NCI-H748 treated with DMSO at 0.1 percent for 48 hours (cell line): ENCODE results near the gene MTIF3.

Experiments used
- DNase-seq: peaks from one replicate; lab custom pipeline; 2025; lab: John Stamatoyannopoulos, UW

Gene MTIF3, protein sequence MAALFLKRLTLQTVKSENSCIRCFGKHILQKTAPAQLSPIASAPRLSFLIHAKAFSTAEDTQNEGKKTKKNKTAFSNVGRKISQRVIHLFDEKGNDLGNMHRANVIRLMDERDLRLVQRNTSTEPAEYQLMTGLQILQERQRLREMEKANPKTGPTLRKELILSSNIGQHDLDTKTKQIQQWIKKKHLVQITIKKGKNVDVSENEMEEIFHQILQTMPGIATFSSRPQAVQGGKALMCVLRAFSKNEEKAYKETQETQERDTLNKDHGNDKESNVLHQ

DNA sequence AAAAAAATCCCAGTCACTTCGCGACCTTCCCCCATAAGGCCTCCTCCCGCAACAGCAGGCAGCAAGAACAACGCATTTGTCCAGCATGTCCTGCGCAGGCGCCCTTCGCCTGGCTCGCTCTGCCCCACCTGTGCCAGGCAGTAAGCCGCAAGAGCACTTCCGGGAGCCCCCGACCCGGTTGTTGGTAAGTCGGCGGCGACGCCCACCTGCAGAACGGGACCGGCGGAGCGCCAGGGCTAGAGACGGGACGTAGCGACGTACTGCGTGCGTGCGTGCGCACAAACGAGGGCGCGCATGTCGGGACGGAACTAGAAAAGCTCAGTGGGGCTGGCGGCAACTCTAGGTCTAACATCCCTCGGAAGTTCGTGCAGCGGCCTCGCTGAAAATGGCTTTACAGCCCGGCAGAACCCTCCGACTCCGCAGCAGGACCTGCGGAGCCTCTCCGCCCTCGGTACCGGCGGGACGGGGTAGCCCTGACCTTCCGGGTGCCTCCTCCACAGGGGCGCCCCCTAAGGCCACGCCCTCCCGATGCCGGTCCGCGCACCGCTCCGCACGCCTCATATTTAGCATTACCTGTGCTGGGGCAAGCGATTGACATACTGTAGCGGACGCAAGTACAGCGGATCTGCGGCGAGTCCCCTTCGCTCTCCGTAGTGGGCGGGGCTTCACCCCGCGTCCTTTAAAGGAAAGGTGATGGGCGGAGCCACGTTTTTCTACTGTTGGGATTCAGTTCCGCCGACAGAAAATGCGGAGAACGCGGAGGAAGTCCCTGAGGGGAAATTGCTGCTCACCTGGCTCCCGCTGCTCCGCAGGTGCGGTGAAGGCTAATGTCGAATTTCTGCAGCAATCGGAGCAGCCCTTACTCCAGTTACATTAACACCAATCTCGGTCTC, at the start of gene MTIF3:
MTIF3 (minus strand) TSS at position 629 of the 893 bp plus-strand sequence. CDS start 10,116 bp downstream, outside the sequence.
- peak; percentile 100 for DNase-seq

- DNase-seq, result no peak
These were observed 47.3 kb upstream of the MTIF3 start for GRCh38 chr13:27497563-27498230.

- peak; percentile 42 for DNase-seq
These were observed 46.3 kb upstream of the MTIF3 start for GRCh38 chr13:27496536-27497273.

GRCh38 chr13:27496006-27496405, 45.6 kb upstream of the MTIF3 start:
- DNase-seq, result no peak

GRCh38 chr13:27495551-27495950, 45.2 kb upstream of the MTIF3 start:
- peak; percentile 98 for DNase-seq

- no peak for DNase-seq
These were observed 43.6 kb upstream of the MTIF3 start for GRCh38 chr13:27493981-27494380.

DNA sequence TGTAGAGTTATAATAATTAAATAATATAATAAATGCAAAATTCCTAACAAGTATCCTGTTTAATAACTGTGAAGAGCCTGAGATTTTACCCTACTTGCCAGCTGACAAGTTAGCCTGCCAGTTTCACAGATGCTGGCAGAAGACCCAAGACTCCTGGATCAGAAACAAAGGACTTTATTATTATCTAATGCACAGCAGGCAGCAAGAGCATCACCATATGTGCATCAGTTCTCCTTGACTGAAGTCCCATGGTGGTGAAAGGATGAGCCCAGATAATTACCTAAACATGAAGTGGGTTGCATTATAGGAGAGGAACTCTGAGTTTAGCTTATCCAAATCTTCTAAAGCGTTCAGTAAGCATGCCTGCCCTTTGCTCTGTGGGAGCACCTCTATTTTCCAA, 39.1 kb upstream of the MTIF3 start:
- no peak for DNase-seq

DNA sequence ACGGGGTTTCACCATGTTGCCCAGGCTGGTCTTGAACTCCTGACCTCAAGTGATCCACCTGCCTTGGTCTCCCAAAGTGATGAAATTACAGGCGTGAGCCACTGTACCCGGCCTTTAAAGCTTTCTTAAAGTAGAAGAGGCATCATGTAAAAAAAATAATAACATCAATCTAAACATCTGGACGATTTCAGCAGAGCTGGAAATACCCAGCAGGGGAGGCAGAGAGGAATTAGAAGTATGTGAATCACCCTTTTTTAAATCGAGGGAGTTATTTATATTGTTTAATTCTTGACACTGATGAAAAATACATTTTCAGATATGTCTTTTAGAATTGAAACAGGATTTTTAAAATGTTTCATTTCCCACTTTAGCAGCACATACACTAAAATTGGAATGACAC, 37.4 kb upstream of the MTIF3 start:
- no peak for DNase-seq

DNA sequence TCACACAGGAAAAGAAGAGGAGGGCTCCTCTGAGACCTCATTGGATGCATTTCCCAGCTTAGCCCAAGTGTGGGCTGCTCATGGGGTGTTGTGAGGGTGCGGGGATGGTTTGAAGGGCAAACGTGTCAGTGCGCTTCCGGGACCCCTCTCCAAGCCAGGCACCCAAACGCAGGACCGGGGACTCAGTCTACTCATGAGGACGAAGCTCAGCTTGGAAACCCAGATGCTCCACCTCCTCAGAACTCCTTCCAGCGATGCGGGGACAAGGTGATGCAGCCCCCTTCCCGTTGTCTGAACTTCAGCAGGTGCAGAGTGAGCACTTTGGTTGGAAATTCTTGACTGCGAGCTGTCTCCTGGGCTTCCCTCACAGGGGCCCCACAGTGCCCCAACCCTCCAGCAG, 33.1 kb upstream of the MTIF3 start:
- DNase-seq, result no peak

- DNase-seq, result no peak
These were observed 32.6 kb upstream of the MTIF3 start for GRCh38 chr13:27482983-27483382.

GRCh38 chr13:27481766-27482165, 31.4 kb upstream of the MTIF3 start:
- peak; percentile 94 for DNase-seq

DNA sequence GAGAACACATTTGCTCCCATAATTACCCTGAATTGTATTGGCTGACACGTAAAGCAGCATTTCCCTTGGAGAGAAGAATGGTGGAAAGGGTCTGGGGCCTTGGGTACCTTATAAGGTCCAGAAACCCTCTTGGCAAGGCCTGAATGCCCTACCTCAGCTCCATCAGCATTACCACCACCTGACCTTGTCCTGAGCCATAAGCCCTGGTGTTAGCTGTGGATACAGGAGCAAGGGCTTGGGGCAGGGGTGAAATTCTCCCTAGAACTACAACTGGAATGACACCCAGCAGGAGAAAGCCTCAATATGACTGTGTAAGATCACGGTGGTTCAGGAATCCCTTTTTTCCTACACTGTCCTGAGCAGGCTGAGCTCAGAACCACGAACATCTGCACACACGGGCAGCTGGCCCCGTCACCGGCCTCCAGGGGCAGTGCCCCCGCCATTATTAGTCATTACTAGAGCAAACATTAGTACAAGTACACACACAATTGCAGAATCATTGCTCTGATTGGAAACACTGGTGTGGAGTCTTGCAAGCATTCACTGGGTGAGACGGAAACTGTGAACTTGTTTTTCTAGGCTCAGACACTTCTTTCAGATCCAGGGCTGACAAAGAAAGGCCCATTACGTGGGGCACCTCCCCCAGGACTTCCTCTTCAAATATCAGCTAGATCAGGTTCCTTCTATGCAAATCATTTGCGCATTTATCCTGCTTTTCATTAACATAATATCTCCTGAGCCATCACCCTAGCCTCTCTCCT, 26.8 kb upstream of the MTIF3 start:
- DNase-seq, result peak; percentile 99

GRCh38 chr13:27474751-27475268, 24.4 kb upstream of the MTIF3 start:
- DNase-seq, result no peak

DNA sequence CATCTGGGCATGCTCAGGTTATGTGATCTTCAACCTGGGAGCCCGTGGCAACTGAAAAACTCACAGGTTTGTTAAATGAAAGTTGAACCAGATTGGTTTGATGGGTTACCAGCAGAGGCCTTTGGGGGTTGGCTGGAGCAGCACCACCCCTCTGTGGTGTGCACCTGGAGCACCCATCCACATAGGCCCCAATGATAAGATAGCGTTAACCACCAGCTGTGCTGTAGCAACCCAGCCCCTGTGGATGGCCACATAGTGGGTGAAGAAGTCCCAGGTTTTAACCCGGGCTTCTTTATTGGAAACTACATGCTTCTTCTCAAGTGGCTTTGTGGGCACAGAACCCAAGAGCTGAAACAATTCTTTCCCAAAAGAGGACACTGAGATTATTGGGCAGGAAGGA, 22.6 kb upstream of the MTIF3 start:
- no peak for DNase-seq

- DNase-seq, result no peak
These were observed 22.1 kb upstream of the MTIF3 start for GRCh38 chr13:27472441-27472840.

GRCh38 chr13:27470075-27470820, 19.9 kb upstream of the MTIF3 start:
- DNase-seq, result no peak

DNA sequence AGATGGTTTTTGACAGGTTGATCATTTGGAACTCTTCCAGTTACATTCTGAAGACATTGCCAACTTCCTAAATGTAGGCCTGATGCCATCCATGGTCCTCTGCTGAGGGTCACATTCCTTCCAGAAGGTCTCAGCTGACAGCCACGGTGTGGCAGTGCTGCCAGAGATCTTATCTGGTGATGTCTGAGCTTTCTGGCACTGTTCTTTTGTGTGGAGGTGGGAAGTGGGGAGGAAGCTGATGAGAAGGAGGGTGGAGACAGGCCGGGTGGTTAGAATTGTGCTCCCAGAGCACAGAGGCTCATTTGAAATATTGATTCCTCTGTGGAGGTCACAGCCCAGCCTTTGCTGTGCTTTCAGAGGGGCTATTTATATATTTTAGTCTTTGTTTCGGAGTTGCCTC, 16.1 kb upstream of the MTIF3 start:
- DNase-seq, result no peak

- no peak for DNase-seq
These were observed 15.2 kb upstream of the MTIF3 start for GRCh38 chr13:27465611-27466010.

- DNase-seq, result no peak
These were observed 13.1 kb upstream of the MTIF3 start for GRCh38 chr13:27463500-27463899.

DNA sequence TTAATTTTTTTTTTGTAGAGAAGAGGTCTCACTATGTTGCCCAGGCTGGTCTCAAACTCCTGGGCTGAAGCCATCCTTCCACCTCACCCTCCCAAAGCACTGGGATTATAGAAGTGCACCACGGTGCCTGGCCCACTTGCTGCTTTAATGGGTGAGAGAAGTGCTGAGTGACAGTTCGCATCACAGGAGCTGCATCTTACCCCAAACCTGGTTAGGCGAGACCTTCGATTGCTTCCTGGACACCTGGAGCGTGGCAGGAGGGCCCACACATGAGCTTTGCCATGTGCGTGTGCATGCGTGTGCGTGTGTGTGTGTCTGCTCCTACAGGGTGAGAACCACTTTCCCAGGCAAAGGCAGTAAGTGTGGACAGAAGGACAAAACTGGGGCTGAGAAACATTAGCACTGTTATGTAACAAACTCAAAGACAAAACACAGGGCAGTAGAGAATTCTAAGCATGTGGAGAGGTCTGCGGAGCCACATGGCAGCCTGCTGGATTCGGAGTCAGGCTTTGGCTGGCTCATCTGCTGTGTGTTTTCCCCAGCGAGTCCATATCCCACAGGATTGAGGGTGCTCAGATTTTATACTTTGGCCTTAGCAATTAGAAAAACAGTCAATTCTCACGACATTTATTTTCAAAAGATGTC, 11.7 kb upstream of the MTIF3 start:
- no peak for DNase-seq
